Measurements from ENCODE around the gene YBX1.
A peak's percentile ranks its signal among the peaks of the same experiment; 100 is the strongest.
"Not testable (repeated sequence)": the region's sequence is repeated elsewhere in the genome, so short reads cannot be mapped to it uniquely, and the experiment has no call there.

The YBX1 gene

GRCh38 chr1:42681741-42682483 is at the start of gene YBX1:
Gene YBX1 (plus strand): TSS chr1:42682418. CDS start chr1:42682566, 148 bp downstream.
- DNase-seq = peak; percentile 98

- DNase-seq = no peak
Measured at GRCh38 chr1:42639116-42639515, 43.1 kb upstream of the YBX1 start.

GRCh38 chr1:42646056-42646455 is 36.2 kb upstream of the YBX1 start:
- no peak for DNase-seq

GRCh38 chr1:42657201-42657600 is 25.0 kb upstream of the YBX1 start:
- no peak for DNase-seq

- DNase-seq = peak; percentile 96
Measured at GRCh38 chr1:42657981-42658876, 24.0 kb upstream of the YBX1 start, which contains the start of gene PPIH. Gene PPIH (plus strand): TSS chr1:42658423. CDS start chr1:42658447, 24 bp downstream.

GRCh38 chr1:42658877-42659337 is 23.3 kb upstream of the YBX1 start:
- DNase-seq = no peak

- DNase-seq = no peak
Measured at GRCh38 chr1:42660907-42661500, 21.2 kb upstream of the YBX1 start.

- no peak for DNase-seq
Measured at GRCh38 chr1:42669936-42670335, 12.3 kb upstream of the YBX1 start.

- no peak for DNase-seq
Measured at GRCh38 chr1:42670425-42670824, 11.8 kb upstream of the YBX1 start.

- DNase-seq = no peak
Measured at GRCh38 chr1:42674214-42674613, 8.0 kb upstream of the YBX1 start.

GRCh38 chr1:42674682-42675081 is 7.5 kb upstream of the YBX1 start:
- DNase-seq = no peak

- no peak for DNase-seq
Measured at GRCh38 chr1:42675467-42675866, 6.8 kb upstream of the YBX1 start.

- DNase-seq = no peak
Measured at GRCh38 chr1:42676534-42677087, 5.6 kb upstream of the YBX1 start.

GRCh38 chr1:42679364-42679983 is 2.7 kb upstream of the YBX1 start:
- no peak for DNase-seq

GRCh38 chr1:42680055-42680454 is 2.2 kb upstream of the YBX1 start:
- DNase-seq = no peak

GRCh38 chr1:42680921-42681683 is 1.1 kb upstream of the YBX1 start:
- no peak for DNase-seq

- not testable (repeated sequence) for DNase-seq
Measured at GRCh38 chr1:42682484-42682738, 193 bp downstream of the YBX1 start.

GRCh38 chr1:42682739-42683531 is 717 bp downstream of the YBX1 start:
- peak; percentile 76 for DNase-seq

- DNase-seq = no peak
Measured at GRCh38 chr1:42684139-42684538, 1.9 kb downstream of the YBX1 start.

- DNase-seq = no peak
Measured at GRCh38 chr1:42686418-42686817, 4.2 kb downstream of the YBX1 start.

GRCh38 chr1:42689912-42690311 is 7.7 kb downstream of the YBX1 start:
- DNase-seq = no peak
